Hematopoietic multipotent progenitor cell treated with erythropoietin and hydrocortisone succinate and interleukin-3 and kit ligand, for 8 days (in vitro differentiated cells): ENCODE data around the gene PHOSPHO1.
"Not testable (repeated sequence)": the region's sequence is repeated elsewhere in the genome, so short reads cannot be mapped to it uniquely, and the experiment has no call there.

Experiments used
- DNase-seq: peaks from one replicate; pipeline ENCODE4 v3.0.0-alpha.2; 2015

Gene PHOSPHO1, protein sequence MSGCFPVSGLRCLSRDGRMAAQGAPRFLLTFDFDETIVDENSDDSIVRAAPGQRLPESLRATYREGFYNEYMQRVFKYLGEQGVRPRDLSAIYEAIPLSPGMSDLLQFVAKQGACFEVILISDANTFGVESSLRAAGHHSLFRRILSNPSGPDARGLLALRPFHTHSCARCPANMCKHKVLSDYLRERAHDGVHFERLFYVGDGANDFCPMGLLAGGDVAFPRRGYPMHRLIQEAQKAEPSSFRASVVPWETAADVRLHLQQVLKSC

DNA sequence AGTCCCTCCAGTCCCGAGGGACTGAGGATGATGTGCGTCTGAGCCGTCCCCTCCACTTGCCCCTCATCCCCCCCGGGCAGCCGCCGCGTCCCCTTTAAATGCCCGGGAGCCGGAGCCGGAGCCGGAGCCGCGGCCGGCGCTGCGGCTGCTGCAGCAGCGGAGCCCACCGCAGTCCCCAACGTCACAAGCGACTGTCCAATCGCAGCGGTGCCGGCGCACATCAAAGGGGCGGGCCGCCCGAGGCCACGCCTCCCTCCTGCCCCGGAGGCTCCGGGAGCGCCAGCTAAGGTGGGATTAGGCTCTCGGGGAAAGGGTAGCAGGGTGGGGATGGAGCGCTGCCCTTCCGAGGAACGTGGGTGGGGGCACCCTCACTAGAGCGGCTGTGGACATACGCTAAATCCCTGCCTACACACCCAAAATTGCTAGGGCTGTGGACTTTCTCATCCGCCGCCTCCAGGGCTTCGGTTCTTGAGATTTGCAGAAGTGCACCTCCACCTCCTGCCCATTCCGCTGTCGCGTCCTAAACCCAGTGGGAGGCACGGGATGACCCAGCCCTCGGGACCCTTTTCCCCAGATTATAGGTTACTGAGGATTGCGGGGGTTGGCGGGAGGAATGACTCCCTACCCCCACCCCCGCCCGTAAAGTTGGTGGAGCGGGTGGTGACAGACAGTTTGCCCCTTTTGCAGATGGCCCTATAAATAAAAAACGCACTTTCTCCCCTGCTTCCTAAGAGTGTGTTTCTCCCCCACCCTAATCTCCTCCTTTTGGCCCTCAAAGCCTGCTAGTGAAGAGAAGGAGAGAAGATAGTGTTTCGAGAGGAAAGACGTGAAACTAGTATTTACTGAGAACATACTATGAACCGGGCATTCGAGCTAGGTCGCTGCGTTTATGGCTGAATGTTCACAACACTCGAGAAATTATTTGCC, at the start of gene PHOSPHO1:
Gene PHOSPHO1 (minus strand): TSS at position 152 of the 927 bp plus-strand sequence. CDS start 4,096 bp downstream, outside the sequence.
- peak; percentile 87 for DNase-seq

DNA sequence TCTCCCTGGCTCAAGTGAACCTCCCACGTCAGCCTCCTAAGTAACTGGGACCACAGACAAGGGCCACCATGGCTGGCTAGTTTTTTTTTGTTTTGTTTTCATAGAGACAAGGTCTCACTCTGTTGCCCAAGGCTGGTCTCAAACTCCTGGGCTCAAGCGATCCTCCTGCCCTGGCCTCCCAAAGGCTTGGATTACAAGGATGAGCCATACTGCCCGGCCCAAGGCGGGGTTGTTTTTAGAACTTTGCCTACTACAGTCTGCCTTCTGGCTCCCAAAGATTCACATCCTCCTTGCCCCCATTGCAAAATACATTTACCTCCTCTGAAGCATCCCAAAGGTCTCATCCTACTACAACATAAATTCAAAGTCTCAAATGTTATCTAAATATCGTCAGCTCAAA, 49.5 kb upstream of the PHOSPHO1 start:
- DNase-seq = no peak

DNA sequence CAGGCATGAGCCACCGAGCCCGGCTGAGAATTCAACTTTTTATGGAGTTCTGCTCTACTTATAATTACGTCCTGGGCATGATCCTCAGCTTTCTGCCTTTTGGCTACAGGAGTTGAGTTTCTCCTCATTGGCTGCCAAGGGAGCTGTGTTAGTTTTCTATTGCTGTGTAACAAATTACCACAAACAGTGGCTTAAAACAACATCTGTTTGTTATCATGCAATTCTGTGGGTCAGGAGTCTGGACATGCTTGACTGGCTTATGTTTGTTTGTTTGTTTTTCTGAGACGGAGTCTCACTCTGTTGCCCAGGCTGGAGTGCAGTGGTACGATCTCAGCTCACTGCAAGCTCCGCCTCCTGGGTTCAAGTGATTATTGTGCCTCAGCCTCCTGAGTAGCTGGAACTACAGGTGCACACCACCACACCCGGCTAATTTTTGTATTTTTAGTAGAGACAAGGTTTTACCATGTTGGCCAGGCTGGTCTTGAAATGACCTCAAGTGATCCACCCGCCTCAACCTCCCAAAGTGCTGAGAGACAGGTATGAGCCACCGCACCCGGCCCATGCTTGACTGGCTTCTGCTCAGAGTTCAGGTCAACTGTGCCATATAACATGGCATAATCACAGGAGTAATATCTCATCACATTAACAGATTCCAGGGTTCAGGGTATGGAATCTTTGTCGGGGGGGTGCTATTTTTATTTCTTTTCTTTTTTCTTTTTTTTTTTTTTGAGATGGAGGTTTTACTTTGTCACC, 48.9 kb upstream of the PHOSPHO1 start:
- DNase-seq = not testable (repeated sequence)

DNA sequence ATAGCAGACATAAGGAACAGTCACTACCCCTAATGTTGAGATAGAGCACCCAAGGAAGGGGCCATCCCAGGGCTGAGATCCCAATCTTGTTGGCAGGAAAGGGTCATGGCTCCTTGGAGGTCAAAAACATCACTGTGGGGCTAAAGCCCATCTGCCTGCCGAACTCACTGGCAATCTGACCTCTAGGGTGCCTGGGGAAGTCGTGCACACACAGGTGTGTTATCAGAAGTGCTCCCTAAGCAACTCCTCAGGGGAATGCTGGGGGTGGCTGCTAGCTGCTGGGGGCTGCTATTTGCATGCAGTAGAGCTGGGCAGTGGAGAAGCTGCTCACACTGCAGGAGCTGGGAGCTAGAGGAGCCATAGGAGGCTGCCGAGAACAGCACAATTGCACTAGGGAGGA, 47.5 kb upstream of the PHOSPHO1 start:
- DNase-seq = no peak

DNA sequence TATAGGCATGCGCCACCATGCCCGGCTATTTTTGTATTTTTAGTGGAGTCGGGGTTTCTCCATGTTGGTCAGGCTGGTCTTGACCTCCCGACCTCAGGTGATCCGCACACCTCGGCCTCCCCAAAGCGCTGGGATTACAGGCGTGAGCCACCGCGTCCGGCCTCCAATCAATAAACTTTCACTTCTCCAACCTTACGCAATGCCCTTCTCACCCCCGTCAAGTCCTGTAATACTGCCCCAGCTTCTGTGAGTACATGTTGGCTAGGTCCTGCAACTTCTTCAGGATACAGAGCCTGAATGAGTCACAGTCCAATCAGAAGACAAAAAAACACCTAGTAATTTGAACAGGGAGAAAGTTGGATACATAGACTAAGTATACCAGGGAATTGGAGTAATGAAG, 47.1 kb upstream of the PHOSPHO1 start:
- no peak for DNase-seq

DNA sequence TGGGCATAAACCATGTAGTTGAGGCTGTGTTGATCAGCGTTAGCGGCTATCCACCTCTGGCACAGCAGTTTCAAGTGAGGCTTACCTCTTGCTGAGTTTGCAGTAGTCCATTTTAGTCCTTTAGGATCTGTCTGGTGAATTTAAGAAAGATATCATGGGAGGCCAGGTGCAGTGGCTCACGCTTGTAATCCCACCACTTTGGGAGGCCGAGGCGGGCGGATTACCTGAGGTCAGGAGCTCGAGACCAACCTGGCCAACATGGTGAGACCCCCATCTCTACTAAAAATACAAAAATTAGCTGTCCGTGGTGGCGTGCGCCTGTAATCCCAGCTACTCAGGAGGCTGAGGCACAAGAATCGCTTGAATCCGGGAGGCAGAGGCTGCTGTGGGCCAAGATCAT, 45.4 kb upstream of the PHOSPHO1 start:
- DNase-seq = not testable (repeated sequence)

DNA sequence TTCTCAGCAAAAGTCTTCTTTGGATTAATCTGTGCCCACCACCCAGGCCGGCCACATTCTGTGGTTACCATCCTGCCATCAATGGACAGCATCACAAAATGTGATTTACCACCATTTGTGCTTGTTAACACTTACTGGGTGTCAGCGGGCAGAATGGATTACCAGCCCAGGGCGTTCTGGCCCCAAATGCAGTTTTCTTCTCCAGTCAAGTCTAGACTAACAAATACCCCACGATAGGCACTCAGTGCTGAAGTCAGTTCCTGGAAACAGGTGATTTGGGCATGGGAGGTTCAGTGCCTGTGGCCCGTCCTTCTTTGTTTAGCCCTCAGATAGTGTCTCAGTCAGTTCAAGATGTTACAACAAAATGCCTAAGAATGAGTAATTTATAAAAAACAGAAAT, 38.8 kb upstream of the PHOSPHO1 start:
- no peak for DNase-seq

DNA sequence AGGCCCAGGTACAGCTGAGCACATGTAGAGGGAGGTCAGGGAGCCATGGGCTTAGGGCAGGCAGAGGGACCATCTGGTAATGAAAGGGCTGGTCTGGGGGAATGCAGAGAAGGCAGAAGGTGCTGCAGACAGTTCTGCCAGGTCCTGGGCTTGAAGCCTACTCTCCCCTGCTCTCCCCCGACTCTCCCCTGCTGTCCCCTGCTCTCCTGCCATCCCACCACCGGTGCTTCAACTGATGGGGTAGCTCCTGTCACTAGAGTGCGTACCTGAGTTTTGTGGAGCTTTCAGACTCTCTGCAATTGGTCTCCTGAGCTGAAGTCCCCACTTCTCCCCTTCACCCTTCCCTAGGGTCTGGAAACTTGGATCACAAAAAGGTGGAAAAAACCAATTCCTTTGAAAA, 37.3 kb upstream of the PHOSPHO1 start:
- DNase-seq = no peak

DNA sequence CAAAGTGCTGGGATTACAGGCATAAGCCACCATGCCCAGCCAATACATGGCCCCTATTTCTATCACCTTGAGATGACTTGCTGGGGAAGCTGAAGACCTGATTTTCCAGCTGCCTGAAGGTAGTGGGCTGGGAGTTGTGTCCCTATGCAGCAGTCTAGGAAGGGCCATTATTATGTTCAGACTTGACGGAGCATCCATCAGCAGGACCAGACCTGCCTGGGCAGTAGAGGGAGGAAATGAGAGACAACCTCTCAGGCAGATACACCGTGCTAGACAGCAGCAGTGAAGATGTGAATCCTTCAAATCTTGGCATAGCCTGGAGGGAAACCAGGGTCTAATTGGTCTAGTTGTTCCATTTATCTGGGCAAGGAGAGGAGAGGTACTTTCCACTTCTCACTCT, 35.6 kb upstream of the PHOSPHO1 start:
- DNase-seq = no peak

DNA sequence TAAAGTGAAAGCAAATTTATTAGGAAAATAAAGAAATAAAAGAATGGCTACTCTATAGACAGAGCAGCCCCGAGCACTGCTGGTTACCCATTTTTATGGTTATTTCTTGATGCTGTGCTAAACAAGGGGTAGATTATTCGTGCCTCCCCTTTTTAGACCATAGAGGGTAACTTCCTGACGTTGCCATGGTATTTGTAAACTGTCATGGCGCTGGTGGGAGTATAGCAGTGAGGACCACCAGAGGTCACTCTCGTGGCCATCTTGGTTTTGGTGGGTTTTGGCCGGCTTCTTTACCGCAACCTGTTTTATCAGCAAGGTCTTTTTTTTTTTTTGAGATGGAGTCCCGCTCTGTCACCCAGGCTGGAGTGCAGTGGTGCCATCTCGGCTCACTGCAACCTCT, 31.0 kb upstream of the PHOSPHO1 start:
- DNase-seq = not testable (repeated sequence)

DNA sequence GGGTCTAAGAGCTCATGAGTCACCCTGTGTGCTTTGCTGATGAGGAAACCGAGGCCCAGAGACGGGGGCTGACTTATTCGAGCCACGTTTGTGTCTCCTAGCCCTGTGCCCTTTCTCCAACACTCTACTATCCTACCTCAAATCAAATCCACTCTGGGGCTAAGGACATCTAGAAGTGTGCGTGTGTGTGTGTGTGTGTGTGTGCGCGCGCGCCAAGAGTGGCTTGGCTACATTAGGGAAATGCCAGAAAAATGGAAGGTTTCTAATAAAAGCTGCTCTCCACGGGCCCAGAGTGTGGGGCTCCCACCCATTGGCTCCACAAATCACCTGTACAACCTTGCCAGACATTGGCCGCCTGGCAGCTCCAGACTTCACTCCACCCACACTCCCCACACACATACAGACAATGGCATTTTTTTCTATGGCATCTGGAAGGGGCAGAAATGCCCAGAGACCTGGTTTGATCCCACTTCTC, 30.3 kb upstream of the PHOSPHO1 start:
- no peak for DNase-seq

DNA sequence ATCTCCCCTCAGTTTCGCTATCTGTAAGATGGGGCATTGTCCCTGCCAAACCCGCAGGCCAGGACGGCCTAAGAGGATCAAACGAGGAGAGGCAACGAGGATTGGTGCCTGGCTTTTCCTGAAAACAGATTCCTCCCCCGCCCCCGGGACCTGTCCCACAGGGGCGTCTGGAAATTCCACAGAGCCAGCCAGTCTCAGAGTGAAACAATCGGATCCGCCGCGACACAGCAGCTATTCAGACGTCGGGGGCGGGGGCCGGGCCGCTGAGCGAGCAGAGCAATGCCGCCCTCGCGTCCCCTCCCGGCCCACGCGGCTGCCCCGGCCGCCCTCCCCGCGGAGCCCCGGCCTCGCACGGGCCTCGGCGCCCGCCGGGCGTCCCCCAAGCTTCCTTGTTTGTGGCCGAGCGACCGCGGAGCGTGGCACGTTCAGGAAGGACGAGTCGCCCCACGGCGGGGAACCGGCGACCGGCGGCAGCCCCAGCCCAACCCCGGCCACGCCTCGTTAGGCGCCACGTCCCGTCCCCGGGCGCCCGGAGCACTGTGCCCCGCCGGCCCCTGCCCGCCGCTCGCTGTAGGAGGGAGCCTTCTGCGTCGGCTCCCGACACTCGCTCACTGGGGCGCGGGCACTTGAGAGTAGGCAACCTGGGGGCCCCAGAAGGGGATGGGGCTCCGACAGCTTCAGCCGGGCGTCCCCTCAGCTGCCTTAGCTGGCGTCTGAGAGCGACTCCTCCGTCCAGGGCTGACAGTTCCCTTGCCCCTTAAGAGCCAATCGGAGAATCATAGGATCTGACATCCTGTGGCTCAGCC, 29.6 kb upstream of the PHOSPHO1 start:
- DNase-seq = peak; percentile 83

DNA sequence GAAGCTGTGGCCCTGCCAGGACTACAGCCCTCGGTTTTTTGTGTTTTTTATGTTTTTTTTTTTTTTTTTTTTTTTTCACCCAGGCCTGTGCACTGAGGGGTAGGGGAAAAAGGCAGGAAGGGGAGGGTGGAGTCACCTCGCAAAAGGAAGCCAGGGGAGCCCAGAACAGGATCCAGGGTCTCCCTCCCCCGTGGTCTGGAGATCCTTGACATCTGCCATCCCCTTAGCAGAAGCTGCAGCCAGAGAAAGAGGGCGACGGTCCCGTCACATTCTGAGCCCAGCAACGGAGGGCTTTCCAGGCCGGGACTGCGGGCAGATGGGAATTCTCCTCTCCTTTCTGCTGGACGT, 29.1 kb upstream of the PHOSPHO1 start:
- DNase-seq = peak; percentile 21

DNA sequence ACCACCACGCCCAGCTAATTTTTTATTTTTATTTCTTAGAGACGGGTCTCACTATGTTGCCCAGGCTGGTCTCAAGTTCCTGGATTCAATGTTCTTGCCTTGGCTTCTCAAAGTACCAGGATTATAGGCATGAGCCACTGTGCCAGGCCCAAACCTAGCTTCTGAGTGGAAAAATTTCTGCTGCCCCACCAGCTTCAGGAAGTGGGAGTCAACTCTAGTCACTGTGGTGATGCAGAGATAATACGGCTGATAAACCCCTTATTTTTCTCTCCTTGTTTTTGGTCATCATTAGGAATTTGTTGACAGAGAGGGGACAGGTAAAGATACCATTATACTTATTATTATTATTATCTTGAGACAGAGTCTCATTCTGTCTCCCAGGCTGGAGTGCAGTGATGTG, 27.8 kb upstream of the PHOSPHO1 start:
- DNase-seq = peak; percentile 43

DNA sequence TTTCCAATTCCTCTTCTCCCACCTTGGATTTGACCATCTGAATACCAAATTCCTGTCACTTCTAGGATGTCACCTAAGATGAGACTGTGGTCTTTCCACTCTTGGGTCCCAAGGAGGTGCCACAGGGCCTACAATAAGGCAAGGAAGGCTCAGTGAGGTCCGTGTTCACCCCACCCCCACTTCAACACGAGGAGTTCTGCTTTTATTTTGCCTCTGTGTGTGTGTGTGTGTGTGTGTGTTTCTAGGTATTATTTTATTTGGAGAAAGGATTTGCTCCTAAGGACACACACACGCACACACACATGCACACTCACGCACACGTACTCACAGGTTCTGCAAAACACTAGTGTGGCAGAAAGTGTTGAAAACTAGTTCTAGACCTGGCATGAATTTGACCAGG, 24.5 kb upstream of the PHOSPHO1 start:
- no peak for DNase-seq

DNA sequence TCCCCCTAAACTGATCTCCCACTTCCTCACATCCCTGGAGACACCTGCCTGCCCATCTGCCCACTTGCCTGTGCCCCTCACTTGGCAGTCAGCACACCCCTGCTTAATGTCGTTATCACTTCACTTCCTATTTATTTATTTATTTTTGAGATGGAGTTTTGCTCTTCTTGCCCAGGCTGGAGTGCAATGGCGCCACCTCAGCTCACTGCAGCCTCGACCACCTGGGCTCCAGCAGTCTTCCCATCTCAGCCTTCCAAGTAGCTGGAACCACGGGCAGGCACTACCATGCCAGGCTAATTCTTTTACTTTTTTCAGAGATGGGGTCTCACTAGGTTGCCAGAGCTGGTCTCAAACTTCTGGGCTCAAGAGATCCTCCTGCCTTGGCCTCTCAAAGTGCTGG, 23.5 kb upstream of the PHOSPHO1 start:
- DNase-seq = no peak

DNA sequence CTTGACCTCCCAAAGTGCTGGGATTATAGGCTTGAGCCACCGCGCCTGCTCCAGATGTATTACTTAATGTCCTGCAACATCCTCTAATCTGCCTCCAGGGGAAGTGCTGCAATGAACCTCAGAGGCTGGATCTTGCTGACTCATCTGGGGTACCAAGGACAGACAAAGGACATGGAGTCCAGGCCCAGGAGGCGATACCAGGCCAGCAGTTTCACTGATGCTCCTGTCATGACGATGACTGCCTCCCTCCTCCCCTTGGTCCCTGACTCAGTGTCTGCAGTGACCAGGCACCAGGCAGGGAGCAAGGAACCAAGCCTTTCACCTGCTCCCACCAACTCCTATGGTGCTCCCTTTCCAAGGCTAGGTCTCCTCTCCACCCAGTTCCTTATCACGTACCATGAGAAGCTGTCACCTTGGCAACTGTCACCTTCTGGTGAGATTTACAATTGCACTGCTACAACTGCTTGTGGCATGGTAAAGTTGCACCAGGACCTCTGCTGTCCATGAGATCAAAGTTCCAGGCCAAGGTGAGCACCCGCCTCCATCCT, 21.6 kb upstream of the PHOSPHO1 start:
- DNase-seq = peak; percentile 79

DNA sequence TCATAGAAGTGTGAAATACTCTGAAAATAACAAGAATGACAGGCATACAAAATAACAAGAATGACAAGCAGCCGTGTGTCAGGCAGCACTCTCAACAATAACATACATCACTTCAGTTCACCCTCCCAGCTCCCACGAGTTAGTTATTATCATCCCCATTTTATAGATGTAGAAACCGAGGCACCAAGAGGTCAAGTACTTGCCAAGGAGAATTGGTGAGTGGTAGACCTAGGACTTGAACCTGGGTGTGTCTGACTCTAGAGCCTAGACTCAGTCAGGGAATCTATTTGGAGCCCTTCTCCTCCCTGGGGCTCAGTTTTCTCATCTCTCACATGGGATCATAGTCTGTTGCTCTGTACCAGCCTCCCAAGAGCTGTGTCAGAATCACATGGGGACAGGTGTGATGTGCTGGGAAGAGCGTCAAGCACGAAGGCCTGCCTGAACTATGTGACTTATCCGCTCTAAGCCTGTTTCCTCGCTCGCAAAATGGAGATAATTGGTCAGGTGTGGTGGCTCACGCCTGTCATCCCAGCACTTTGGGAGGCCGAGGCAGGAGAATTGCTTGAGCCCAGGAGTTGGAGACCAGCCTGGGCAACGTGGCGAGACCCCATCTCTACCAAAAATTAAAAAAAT, 19.4 kb upstream of the PHOSPHO1 start:
- DNase-seq = no peak

DNA sequence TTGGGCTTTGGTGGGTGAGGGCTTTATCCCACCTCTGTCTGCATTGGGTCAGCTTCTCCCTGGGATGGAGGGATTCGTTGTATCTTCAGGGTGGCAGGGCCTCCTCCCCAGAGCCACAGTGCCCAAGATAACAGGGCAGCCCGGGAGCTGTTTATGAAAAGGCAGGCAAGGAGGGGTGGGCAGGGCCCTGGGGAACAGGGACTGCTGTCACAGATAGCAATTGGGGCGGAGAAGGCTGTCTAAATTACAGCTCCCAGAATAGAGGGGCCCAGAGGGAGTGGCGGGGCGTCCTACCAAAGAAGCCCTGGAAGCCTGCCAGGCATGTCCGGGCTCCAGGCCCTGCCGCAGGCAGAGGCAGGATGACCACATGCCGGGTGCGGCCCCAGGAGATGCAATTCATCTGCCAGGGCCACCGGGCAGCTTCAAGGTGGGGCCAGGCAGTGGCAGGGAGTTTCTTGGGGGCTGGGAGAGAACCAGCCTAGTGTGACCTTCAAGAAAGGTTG, 18.8 kb upstream of the PHOSPHO1 start:
- DNase-seq = peak; percentile 98

DNA sequence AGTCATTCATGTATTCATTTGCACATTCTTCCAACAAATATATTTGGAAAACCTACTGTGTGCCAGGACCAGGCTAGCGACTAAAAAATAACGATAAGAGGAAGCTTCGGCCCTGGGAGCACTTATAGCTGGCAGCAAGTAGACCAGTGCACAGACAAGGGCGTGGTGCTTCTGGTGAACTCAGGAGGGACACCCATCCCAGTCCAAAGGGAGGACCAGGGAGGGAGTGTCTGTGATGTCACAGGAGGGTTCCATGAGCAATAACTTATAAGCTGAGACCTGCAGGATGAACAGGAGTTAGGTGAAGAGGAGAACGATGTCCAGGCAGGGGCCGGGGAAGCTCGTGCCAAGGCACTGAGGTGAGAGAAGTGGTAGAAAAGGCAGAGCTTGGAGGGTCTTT, 17.4 kb upstream of the PHOSPHO1 start:
- DNase-seq = peak; percentile 86

DNA sequence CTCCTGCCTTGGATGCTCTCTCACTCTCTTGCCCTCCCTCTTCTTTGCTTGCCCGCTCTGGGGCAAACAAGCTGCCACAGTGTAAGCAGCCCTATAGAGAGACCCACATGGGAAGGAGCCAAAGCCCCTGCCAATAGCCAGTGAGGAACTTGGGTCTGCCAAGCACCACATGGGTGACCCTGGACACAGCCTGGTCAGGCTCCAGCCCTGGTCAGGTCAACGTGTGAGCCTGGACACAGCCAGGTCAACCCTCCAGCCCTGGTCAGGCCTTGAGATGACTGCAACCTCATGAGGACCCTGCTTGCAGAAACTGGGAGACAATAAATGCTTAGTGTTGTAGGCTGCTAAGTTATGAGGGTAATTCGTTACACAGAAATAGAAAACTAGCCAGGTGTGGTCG, 14.3 kb upstream of the PHOSPHO1 start:
- no peak for DNase-seq

DNA sequence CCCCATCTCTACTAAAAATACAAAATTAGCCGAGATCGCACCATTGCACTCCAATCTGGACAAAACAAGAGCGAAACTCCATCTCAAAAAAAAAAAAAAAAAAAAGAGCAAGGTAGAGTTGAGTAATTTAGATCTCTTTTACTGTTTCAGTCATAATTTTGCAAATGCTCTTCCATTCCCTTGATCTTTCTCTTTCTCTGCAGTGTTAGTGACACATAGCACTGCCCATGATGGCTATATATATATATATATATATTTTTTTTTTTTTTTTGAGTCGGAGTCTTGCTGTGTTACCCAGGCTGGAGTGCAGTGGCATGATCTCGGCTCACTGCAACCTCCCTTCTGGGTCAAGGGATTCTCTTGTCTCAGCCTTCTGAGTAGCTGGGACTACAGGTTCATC, 12.2 kb upstream of the PHOSPHO1 start:
- no peak for DNase-seq
